ENCODE measurements around the gene PFKP.

- TF ChIP-seq, protein P1, sequence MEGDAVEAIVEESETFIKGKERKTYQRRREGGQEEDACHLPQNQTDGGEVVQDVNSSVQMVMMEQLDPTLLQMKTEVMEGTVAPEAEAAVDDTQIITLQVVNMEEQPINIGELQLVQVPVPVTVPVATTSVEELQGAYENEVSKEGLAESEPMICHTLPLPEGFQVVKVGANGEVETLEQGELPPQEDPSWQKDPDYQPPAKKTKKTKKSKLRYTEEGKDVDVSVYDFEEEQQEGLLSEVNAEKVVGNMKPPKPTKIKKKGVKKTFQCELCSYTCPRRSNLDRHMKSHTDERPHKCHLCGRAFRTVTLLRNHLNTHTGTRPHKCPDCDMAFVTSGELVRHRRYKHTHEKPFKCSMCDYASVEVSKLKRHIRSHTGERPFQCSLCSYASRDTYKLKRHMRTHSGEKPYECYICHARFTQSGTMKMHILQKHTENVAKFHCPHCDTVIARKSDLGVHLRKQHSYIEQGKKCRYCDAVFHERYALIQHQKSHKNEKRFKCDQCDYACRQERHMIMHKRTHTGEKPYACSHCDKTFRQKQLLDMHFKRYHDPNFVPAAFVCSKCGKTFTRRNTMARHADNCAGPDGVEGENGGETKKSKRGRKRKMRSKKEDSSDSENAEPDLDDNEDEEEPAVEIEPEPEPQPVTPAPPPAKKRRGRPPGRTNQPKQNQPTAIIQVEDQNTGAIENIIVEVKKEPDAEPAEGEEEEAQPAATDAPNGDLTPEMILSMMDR (IDR thresholded peaks at IDR 0.05) = no peak
- TF ChIP-seq EZH2 (IDR thresholded peaks at IDR 0.05) = no peak
These were observed 63.8 kb downstream of the PFKP start for GRCh38 chr10:3131098-3131497.

All from neural progenitor cell (in vitro differentiated cells).